22Rv1 (cell line): ENCODE measurements around the gene UBA5.

Experiments
- H3K27ac ChIP-seq: fragments of 450-650 bp; 2 replicates; pipeline ENCODE4 v1.5.1; 2017
- CTCF ChIP-seq: fragments of 450-650 bp; IDR thresholded peaks from 2 replicates; pipeline ENCODE4 v1.5.1; 2017; ENCODE audit warnings: mild to moderate bottlenecking
- ZFX ChIP-seq: fragments of 450-650 bp; IDR thresholded peaks from 2 replicates; pipeline ENCODE4 v1.6.1; 2017; ENCODE audit warnings: antibody characterized with exemption, borderline replicate concordance

UBA5 gene

GRCh38 chr3:132661101-132661500 is 972 bp downstream of the UBA5 start:
- no peak for TF ChIP-seq ZFX
- no peak for TF ChIP-seq CTCF
- H3K27ac ChIP-seq: peak overlapping the region; percentile 72

GRCh38 chr3:132662212-132662611 is 2.1 kb downstream of the UBA5 start:
- TF ChIP-seq ZFX (no peak), CTCF (no peak)
- H3K27ac ChIP-seq: no peak overlapping the region

GRCh38 chr3:132665230-132665745 is 5.2 kb downstream of the UBA5 start:
- no peak overlapping the region for H3K27ac ChIP-seq
- TF ChIP-seq CTCF: no peak
- TF ChIP-seq ZFX: no peak

- TF ChIP-seq ZFX (no peak), CTCF (no peak)
- no peak overlapping the region for H3K27ac ChIP-seq
Measured at GRCh38 chr3:132669256-132669777, 9.2 kb downstream of the UBA5 start.

GRCh38 chr3:132675408-132675807 is 15.3 kb downstream of the UBA5 start:
- no peak overlapping the region for H3K27ac ChIP-seq
- TF ChIP-seq ZFX: no peak
- no peak for TF ChIP-seq CTCF

GRCh38 chr3:132679911-132680310 is 19.8 kb downstream of the UBA5 start:
- no peak overlapping the region for H3K27ac ChIP-seq
- TF ChIP-seq CTCF: no peak

GRCh38 chr3:132681421-132681820 is 21.3 kb downstream of the UBA5 start:
- H3K27ac ChIP-seq: no peak overlapping the region
- TF ChIP-seq ZFX (no peak), CTCF (no peak)
